CD14-positive monocyte (primary cell): Measurements from ENCODE around the gene RDH13. TPM values are rescaled to one million over a fixed set of nuclear protein-coding genes. Genes with fewer than 3 reads are reported as not detected.

ENCODE experiments used
- DNase-seq, 3 donors: peaks; one replicate each; pipeline ENCODE4 v3.0.0-alpha.2; 2011 to 2022
- H2AFZ ChIP-seq: 2 replicates; pipeline ENCODE4 v1.6.0; 2012; ENCODE audit warnings: mild to moderate bottlenecking, low read depth, low read length, inconsistent platforms; ENCODE audit not compliant: insufficient read depth, poor library complexity, severe bottlenecking
- H3K27ac ChIP-seq, 2 donors: 1 replicate in 1 of 2; 2 replicates in 1 of 2; pipeline ENCODE4 v1.5.1; 2012 to 2013; ENCODE audit warnings: low read length in 2 of 2, control low read depth in 1 of 2, inconsistent platforms in 1 of 2, low read depth in 1 of 2, mild to moderate bottlenecking in 1 of 2
- H3K27me3 ChIP-seq, 2 donors: one replicate each; pipeline versions ENCODE4 v1.6.0 to v1.6.1; 2011 to 2013; ENCODE audit warnings: low read length in 2 of 2; ENCODE audit not compliant: control insufficient read depth in 2 of 2, insufficient read depth in 2 of 2
- H3K36me3 ChIP-seq, 2 donors: replicated peaks in 1 of 2; 1 replicate in 1 of 2; 2 replicates in 1 of 2; pipeline versions ENCODE4 v1.5.1 to v1.6.1; 2012 to 2013; ENCODE audit warnings: low read length in 2 of 2, control low read depth in 1 of 2, inconsistent platforms in 1 of 2, mild to moderate bottlenecking in 1 of 2; ENCODE audit not compliant: insufficient read depth in 2 of 2, control insufficient read depth in 1 of 2
- H3K4me1 ChIP-seq, 2 donors: 1 replicate in 1 of 2; 2 replicates in 1 of 2; pipeline versions ENCODE4 v1.5.1 to v1.6.1; 2012 to 2013; ENCODE audit warnings: low read length in 2 of 2, control low read depth in 1 of 2, inconsistent platforms in 1 of 2, mild to moderate bottlenecking in 1 of 2, moderate library complexity in 1 of 2; ENCODE audit not compliant: insufficient read depth in 2 of 2, control insufficient read depth in 1 of 2
- H3K4me2 ChIP-seq: replicated peaks from 2 replicates; pipeline ENCODE3; 2012; ENCODE audit warnings: low read length, moderate library complexity, mild to moderate bottlenecking; ENCODE audit not compliant: poor library complexity, severe bottlenecking; ENCODE audit errors: extremely low read depth
- H3K4me3 ChIP-seq, 3 experiments: fragments of 200-600 bp in 1 of 3; sonication (generic) in 1 of 3; replicated peaks in 1 of 3; 1 replicate in 2 of 3; 2 replicates in 1 of 3; pipeline ENCODE4 v1.5.1; 2011 to 2013; ENCODE audit warnings: low read length in 3 of 3, mild to moderate bottlenecking in 3 of 3, control low read depth in 2 of 3, low read depth in 2 of 3, inconsistent platforms in 1 of 3, moderate library complexity in 1 of 3
- H3K79me2 ChIP-seq: 2 replicates; pipeline ENCODE4 v1.6.0; 2012; ENCODE audit warnings: mild to moderate bottlenecking, control low read depth, inconsistent platforms, low read length, moderate library complexity; ENCODE audit not compliant: insufficient read depth
- H3K9ac ChIP-seq: 2 replicates; pipeline ENCODE4 v1.6.0; 2017; ENCODE audit warnings: low read length, mild to moderate bottlenecking; ENCODE audit not compliant: insufficient read depth, poor library complexity, severe bottlenecking
- H3K9me3 ChIP-seq, 2 donors: replicated peaks in 1 of 2; 1 replicate in 1 of 2; 2 replicates in 1 of 2; pipeline versions ENCODE4 v1.5.1 to v1.6.1; 2012 to 2013; ENCODE audit warnings: low read length in 2 of 2, control low read depth in 1 of 2; ENCODE audit not compliant: control insufficient read depth in 1 of 2, insufficient read depth in 1 of 2
- H4K20me1 ChIP-seq: 2 replicates; pipeline ENCODE4 v1.6.0; 2012; ENCODE audit warnings: mild to moderate bottlenecking, low read length, control low read depth, moderate library complexity; ENCODE audit not compliant: insufficient read depth
- H3K27ac Mint-ChIP-seq, 7 donors: one replicate each; pipeline ENCODE4 v1.8.0; 2020; ENCODE audit warnings: mild to moderate bottlenecking in 7 of 7, mixed read lengths in 7 of 7, moderate library complexity in 6 of 7, inconsistent platforms in 2 of 7
- H3K27me3 Mint-ChIP-seq, 3 donors: one replicate each; pipeline ENCODE4 v1.8.0; 2021 to 2022; ENCODE audit warnings: low read depth in 3 of 3, mild to moderate bottlenecking in 3 of 3, mixed read lengths in 3 of 3, moderate library complexity in 3 of 3, inconsistent platforms in 1 of 3
- H3K36me3 Mint-ChIP-seq, 2 donors: one replicate each; pipeline ENCODE4 v1.8.0; 2020; ENCODE audit warnings: mixed read lengths in 2 of 2, inconsistent platforms in 1 of 2, mild to moderate bottlenecking in 1 of 2
- H3K4me1 Mint-ChIP-seq: one replicate; pipeline ENCODE4 v1.8.0; 2020; ENCODE audit warnings: mild to moderate bottlenecking, mixed read lengths
- H3K4me3 Mint-ChIP-seq, 2 donors: one replicate each; pipeline ENCODE4 v1.8.0; 2020; ENCODE audit warnings: mild to moderate bottlenecking in 2 of 2, mixed read lengths in 2 of 2, moderate library complexity in 1 of 2
- H3K9me3 Mint-ChIP-seq, 7 donors: one replicate each; pipeline ENCODE4 v1.8.0; 2020 to 2022; ENCODE audit warnings: mixed read lengths in 7 of 7, mild to moderate bottlenecking in 6 of 7, moderate library complexity in 6 of 7, inconsistent platforms in 2 of 7
- CTCF ChIP-seq: fragments of 200-600 bp; IDR thresholded peaks from one replicate; pipeline ENCODE4 v1.8.0; 2022; ENCODE audit warnings: antibody characterized with exemption, mild to moderate bottlenecking
- WGBS: methylation state at CpG from one replicate; pipeline ENCODE4 v1.1.5; 2013; ENCODE audit warnings: missing lambda C conversion rate; ENCODE audit not compliant: insufficient coverage; 5-methylcytosine and 5-hydroxymethylcytosine counted together
- intact Hi-C, 2 donors: fragments of 100-400 bp; cut with micrococcal nuclease; formaldehyde crosslinking; loops; one replicate each; pipeline versions ENCODE4 v1.15.0 to v1.15.1; 2023
- polyA plus RNA-seq, 3 donors: library from polyadenylated mRNA; depleted of rRNA in 1 of 3; unstranded in 2 of 3; stranded (reverse) in 1 of 3; fragments of 300-500 nt in 2 of 3; fragments of >200 nt in 1 of 3; fragmentation: Illumina TruSeq in 2 of 3; gene quantifications; 1 replicate in 2 of 3; 2 replicates in 1 of 3; pipeline ENCODE4 v1.2.3, GENCODE V29; 2012 to 2021

RDH13 gene
- polyA plus RNA-seq, 3 donors = 1.6 to 4.0 (median 2.3) TPM

- Histone ChIP-seq H3K4me3 (peak overlapping the region; percentile 38 to 89 (median 38)), H3K9ac (no peak overlapping the region), H2AFZ (peak overlapping the region; percentile 86), H3K9me3 (peaks cover 8 to 9% of the 10 kb centered on the region in 2 donors), H4K20me1 (peaks cover 8% of the 10 kb centered on the region), H3K27ac (peak overlapping the region; percentile 36 to 46), H3K4me2 (peak overlapping the region; percentile 92), H3K36me3 (no peaks in the 10 kb centered on the region), H3K4me1 (peaks cover 42 to 43% of the 10 kb centered on the region in 2 donors), H3K79me2 (no peaks in the 10 kb centered on the region), H3K27me3 (peaks cover 21 to 55% of the 10 kb centered on the region in 2 donors)
- TF ChIP-seq CTCF = no peak
- Mint-ChIP-seq H3K27ac (peak overlapping the region in 5 of 7 donors; percentile 13 to 88 (median 75)), H3K36me3 (peaks cover 7 to 12% of the 10 kb centered on the region in 2 donors), H3K4me3 (peak overlapping the region; percentile 71 to 93), H3K4me1 (peaks cover 32% of the 10 kb centered on the region), H3K27me3 (peaks cover 49 to 72% (median 57%) of the 10 kb centered on the region in 3 donors), H3K9me3 (peaks cover 10 to 32% (median 23%) of the 10 kb centered on the region in 7 donors)
- peak; percentile 42 to 73 (median 66) for DNase-seq
- intact Hi-C loops = loop anchor here in 1 of 2 donors (10.0 kb wide), 1 partner anchor 84 kb away; the partner anchor contains the start of gene DNAAF3
- WGBS = 5% methylated on average over 46 of the region's 55 CpGs
Measured at GRCh38 chr19:55080121-55080967, 17.4 kb upstream of the RDH13 start.

GRCh38 chr19:55079400-55080038 is 16.6 kb upstream of the RDH13 start:
- Histone ChIP-seq H3K27ac (no peak overlapping the region), H3K36me3 (no peaks in the 10 kb centered on the region), H3K4me1 (peaks cover 48 to 49% of the 10 kb centered on the region in 2 donors), H3K27me3 (peaks cover 18 to 47% of the 10 kb centered on the region in 2 donors), H3K9ac (no peak overlapping the region), H2AFZ (peak overlapping the region; percentile 31), H3K4me2 (peak overlapping the region; percentile 92), H3K79me2 (no peaks in the 10 kb centered on the region), H4K20me1 (peaks cover 7% of the 10 kb centered on the region), H3K4me3 (peak overlapping the region in 1 of 3 experiments; percentile 89), H3K9me3 (peaks cover 8 to 9% of the 10 kb centered on the region in 2 donors)
- H3K4me1 Mint-ChIP-seq = peaks cover 37% of the 10 kb centered on the region
- H3K27ac Mint-ChIP-seq = peak overlapping the region in 1 of 7 donors; percentile 5
- H3K4me3 Mint-ChIP-seq = peak overlapping the region in 1 of 2 donors; percentile 93
- H3K36me3 Mint-ChIP-seq = peaks cover 7 to 10% of the 10 kb centered on the region in 2 donors
- 90% methylated on average over 16 of the region's 19 CpGs for WGBS
- peaks cover 10 to 33% (median 23%) of the 10 kb centered on the region in 7 donors for H3K9me3 Mint-ChIP-seq
- DNase-seq = no peak
- H3K27me3 Mint-ChIP-seq = peaks cover 43 to 67% (median 50%) of the 10 kb centered on the region in 3 donors
- no peak for TF ChIP-seq CTCF
- intact Hi-C loops = loop anchor here in 1 of 2 donors (10.0 kb wide), 1 partner anchor 85 kb away; the partner anchor contains the start of gene DNAAF3
